ENCODE data around the gene FOXD4L6. TPM values are rescaled to one million over a fixed set of nuclear protein-coding genes. Genes with fewer than 3 reads are reported as not detected.
"Not testable (repeated sequence)": the region's sequence is repeated elsewhere in the genome, so short reads cannot be mapped to it uniquely, and the experiment has no call there.

FOXD4L6 gene
- total and polyA plus RNA-seq, 10 of the 15 experiments (the other 5 are each of a cell fraction or from before 2014, with no cell fraction given): 0.04 TPM; not detected in 9

- H3K27ac ChIP-seq (ENCODE audit: control insufficient read depth, insufficient read depth); DNase-seq (ENCODE audit: low read depth, low spot score); in situ Hi-C loops (cut with MboI); H3K9me3 ChIP-seq (replicated peaks; ENCODE audit: control insufficient read depth, insufficient read depth, low read length); BruUV-seq (replicated peaks); CTCF ChIA-PET; POLR2A ChIA-PET; intact Hi-C loops (cut with micrococcal nuclease; ENCODE audit: unreplicated experiment); FAIRE-seq; H3K27me3 ChIP-seq (replicated peaks in 1 of 2; ENCODE audit: control insufficient read depth in 2 of 2, insufficient read depth in 2 of 2, low read length in 1 of 2); H3K4me1 ChIP-seq (ENCODE audit: control insufficient read depth, insufficient read depth, low read length); H3K4me2 ChIP-seq (ENCODE audit: control insufficient read depth, insufficient read depth); SMC1A ChIA-PET (ENCODE audit: uncharacterized antibody, unreplicated experiment); H3K36me3 ChIP-seq (ENCODE audit: control insufficient read depth in 2 of 2, insufficient read depth in 2 of 2, low read length in 1 of 2); H3K9ac ChIP-seq (ENCODE audit: control insufficient read depth, insufficient read depth, low read length); H3K4me3 ChIP-seq; H2AFZ ChIP-seq (ENCODE audit: control insufficient read depth, low read depth, low read length); H3K79me2 ChIP-seq (ENCODE audit: control insufficient read depth, insufficient read depth, low read length); RAD21 ChIA-PET (ENCODE audit: unreplicated experiment); H4K20me1 ChIP-seq (ENCODE audit: control insufficient read depth, insufficient read depth): not testable (repeated sequence)
- ATAC-seq: peak; percentile 55
- WGBS (ENCODE audit: insufficient coverage, insufficient replicate concordance, low lambda C conversion rate, missing lambda C conversion rate): no CpG with 5 or more reads among the region's 33 CpGs
Observed at GRCh38 chr9:41123812-41124211, 4.7 kb downstream of the FOXD4L6 start.

GRCh38 chr9:41123396-41123795 lies 5.1 kb downstream of the FOXD4L6 start:
- 31% methylated on average over 8 of the region's 32 CpGs for WGBS (ENCODE audit: insufficient coverage, insufficient replicate concordance, low lambda C conversion rate, missing lambda C conversion rate)
- H3K4me2 ChIP-seq (ENCODE audit: control insufficient read depth, insufficient read depth); intact Hi-C loops (cut with micrococcal nuclease; ENCODE audit: unreplicated experiment); FAIRE-seq; ATAC-seq; H3K79me2 ChIP-seq (ENCODE audit: control insufficient read depth, insufficient read depth, low read length); H2AFZ ChIP-seq (ENCODE audit: control insufficient read depth, low read depth, low read length); H3K36me3 ChIP-seq (ENCODE audit: control insufficient read depth in 2 of 2, insufficient read depth in 2 of 2, low read length in 1 of 2); RAD21 ChIA-PET (ENCODE audit: unreplicated experiment); DNase-seq (ENCODE audit: low read depth, low spot score); H3K4me3 ChIP-seq; POLR2A ChIA-PET; BruUV-seq (replicated peaks); H3K4me1 ChIP-seq (ENCODE audit: control insufficient read depth, insufficient read depth, low read length); H3K27me3 ChIP-seq (replicated peaks in 1 of 2; ENCODE audit: control insufficient read depth in 2 of 2, insufficient read depth in 2 of 2, low read length in 1 of 2); SMC1A ChIA-PET (ENCODE audit: uncharacterized antibody, unreplicated experiment); CTCF ChIA-PET; H4K20me1 ChIP-seq (ENCODE audit: control insufficient read depth, insufficient read depth); H3K27ac ChIP-seq (ENCODE audit: control insufficient read depth, insufficient read depth); in situ Hi-C loops (cut with MboI); H3K9me3 ChIP-seq (replicated peaks; ENCODE audit: control insufficient read depth, insufficient read depth, low read length); H3K9ac ChIP-seq (ENCODE audit: control insufficient read depth, insufficient read depth, low read length): not testable (repeated sequence)

GRCh38 chr9:41120696-41121095 lies 7.8 kb downstream of the FOXD4L6 start:
- H3K4me3 ChIP-seq; in situ Hi-C loops (cut with MboI); H4K20me1 ChIP-seq (ENCODE audit: control insufficient read depth, insufficient read depth); POLR2A ChIA-PET; H2AFZ ChIP-seq (ENCODE audit: control insufficient read depth, low read depth, low read length); H3K79me2 ChIP-seq (ENCODE audit: control insufficient read depth, insufficient read depth, low read length); H3K9ac ChIP-seq (ENCODE audit: control insufficient read depth, insufficient read depth, low read length); H3K4me1 ChIP-seq (ENCODE audit: control insufficient read depth, insufficient read depth, low read length); FAIRE-seq; BruUV-seq (replicated peaks); CTCF ChIA-PET; H3K36me3 ChIP-seq (ENCODE audit: control insufficient read depth in 2 of 2, insufficient read depth in 2 of 2, low read length in 1 of 2); ATAC-seq; intact Hi-C loops (cut with micrococcal nuclease; ENCODE audit: unreplicated experiment); H3K27ac ChIP-seq (ENCODE audit: control insufficient read depth, insufficient read depth); H3K4me2 ChIP-seq (ENCODE audit: control insufficient read depth, insufficient read depth); DNase-seq (ENCODE audit: low read depth, low spot score); H3K9me3 ChIP-seq (replicated peaks; ENCODE audit: control insufficient read depth, insufficient read depth, low read length); H3K27me3 ChIP-seq (replicated peaks in 1 of 2; ENCODE audit: control insufficient read depth in 2 of 2, insufficient read depth in 2 of 2, low read length in 1 of 2); RAD21 ChIA-PET (ENCODE audit: unreplicated experiment); SMC1A ChIA-PET (ENCODE audit: uncharacterized antibody, unreplicated experiment): not testable (repeated sequence)
- WGBS (ENCODE audit: insufficient coverage, insufficient replicate concordance, low lambda C conversion rate, missing lambda C conversion rate): 0% methylated on average over 1 of the region's 4 CpGs
- peak; percentile 65; the same call in 1 of the 2 replicates for TF ChIP-seq BMI1 (IDR thresholded peaks at IDR 0.05; ENCODE audit: borderline replicate concordance)

- H3K27me3 ChIP-seq (replicated peaks in 1 of 2; ENCODE audit: control insufficient read depth in 2 of 2, insufficient read depth in 2 of 2, low read length in 1 of 2); RAD21 ChIA-PET (ENCODE audit: unreplicated experiment); H3K9ac ChIP-seq (ENCODE audit: control insufficient read depth, insufficient read depth, low read length); DNase-seq (ENCODE audit: low read depth, low spot score); H2AFZ ChIP-seq (ENCODE audit: control insufficient read depth, low read depth, low read length); H3K79me2 ChIP-seq (ENCODE audit: control insufficient read depth, insufficient read depth, low read length); H3K36me3 ChIP-seq (ENCODE audit: control insufficient read depth in 2 of 2, insufficient read depth in 2 of 2, low read length in 1 of 2); SMC1A ChIA-PET (ENCODE audit: uncharacterized antibody, unreplicated experiment); BruUV-seq (replicated peaks); intact Hi-C loops (cut with micrococcal nuclease; ENCODE audit: unreplicated experiment); H3K27ac ChIP-seq (ENCODE audit: control insufficient read depth, insufficient read depth); H4K20me1 ChIP-seq (ENCODE audit: control insufficient read depth, insufficient read depth); in situ Hi-C loops (cut with MboI); H3K4me3 ChIP-seq; CTCF ChIA-PET; H3K4me2 ChIP-seq (ENCODE audit: control insufficient read depth, insufficient read depth); FAIRE-seq; H3K9me3 ChIP-seq (replicated peaks; ENCODE audit: control insufficient read depth, insufficient read depth, low read length); POLR2A ChIA-PET; H3K4me1 ChIP-seq (ENCODE audit: control insufficient read depth, insufficient read depth, low read length): not testable (repeated sequence)
- peak; percentile 20; the same call in 2 of the 3 replicates for ATAC-seq
- no CpG with 5 or more reads among the region's 5 CpGs for WGBS (ENCODE audit: insufficient coverage, insufficient replicate concordance, low lambda C conversion rate, missing lambda C conversion rate)
Observed at GRCh38 chr9:41119719-41120118, 8.8 kb downstream of the FOXD4L6 start.
